Small intestine (tissue), 7 donors: ENCODE data around the gene GTF2IRD1. TPM values are rescaled to one million over a fixed set of nuclear protein-coding genes. Genes with fewer than 3 reads are reported as not detected.
A peak's percentile ranks its signal among the peaks of the same experiment; 100 is the strongest.
"Not testable (repeated sequence)": the region's sequence is repeated elsewhere in the genome, so short reads cannot be mapped to it uniquely, and the experiment has no call there.

ENCODE experiments used
- DNase-seq, 2 donors: peaks; one replicate each; pipeline versions ENCODE4 v3.0.0 to v3.0.0-alpha.2; 2013
- FAIRE-seq: peaks from 2 replicates; lab custom pipeline; 2012; peaks lifted over from hg19 to GRCh38; lab: Jason Lieb, UNC
- H3K27ac ChIP-seq, 3 donors: one replicate each; pipeline ENCODE4 v1.5.1; 2013; ENCODE audit warnings: low read length in 2 of 3, mild to moderate bottlenecking in 2 of 3, control low read depth in 1 of 3, inconsistent platforms in 1 of 3, low read depth in 1 of 3, moderate library complexity in 1 of 3
- H3K27me3 ChIP-seq, 3 donors: one replicate each; pipeline ENCODE4 v1.6.1; 2013; ENCODE audit warnings: low read length in 3 of 3, inconsistent platforms in 1 of 3; ENCODE audit not compliant: control insufficient read depth in 3 of 3, insufficient read depth in 3 of 3
- H3K36me3 ChIP-seq, 3 donors: one replicate each; pipeline ENCODE4 v1.6.1; 2013; ENCODE audit warnings: low read length in 3 of 3, inconsistent platforms in 1 of 3, low read depth in 1 of 3, mild to moderate bottlenecking in 1 of 3, moderate library complexity in 1 of 3; ENCODE audit not compliant: control insufficient read depth in 3 of 3, insufficient read depth in 2 of 3
- H3K4me1 ChIP-seq, 3 donors: one replicate each; pipeline ENCODE4 v1.6.1; 2013; ENCODE audit warnings: low read length in 2 of 3, inconsistent platforms in 1 of 3, low read depth in 1 of 3, mild to moderate bottlenecking in 1 of 3, moderate library complexity in 1 of 3; ENCODE audit not compliant: control insufficient read depth in 3 of 3, insufficient read depth in 2 of 3
- H3K4me3 ChIP-seq, 3 donors: one replicate each; pipeline ENCODE4 v1.5.1; 2013; ENCODE audit warnings: low read length in 3 of 3, control low read depth in 1 of 3, inconsistent platforms in 1 of 3, low read depth in 1 of 3, mild to moderate bottlenecking in 1 of 3, moderate library complexity in 1 of 3
- H3K9me3 ChIP-seq, 2 donors: one replicate each; pipeline ENCODE4 v1.6.1; 2013; ENCODE audit warnings: low read depth in 1 of 2, low read length in 1 of 2; ENCODE audit not compliant: control insufficient read depth in 2 of 2, insufficient read depth in 1 of 2
- WGBS, 3 donors: extraction: QIAGEN DNeasy Blood & Tissue Kit; methylation state at CpG; one replicate each; pipeline ENCODE4 v1.1.7; 2013; 5-methylcytosine and 5-hydroxymethylcytosine counted together
- polyA plus RNA-seq, 4 donors: library from polyadenylated mRNA; stranded (reverse) in 3 of 4; unstranded in 1 of 4; fragments of 200-250 nt in 3 of 4; fragments of 120-200 nt in 1 of 4; gene quantifications; one replicate each; pipeline versions ENCODE4 v1.2.1 to v1.2.3, GENCODE V29; 2013
- donor health status: healthy with polysubstance abuse.
- donor health status: control.
- donor health status: control.
- donor health status: Bipolar disorder and iron deficiency.
- donor health status: healthy.

GTF2IRD1 gene
- polyA plus RNA-seq, 4 donors, result 1.6 to 55.2 (median 10.1) TPM

GRCh38 chr7:74410772-74411171 lies 42.9 kb upstream of the GTF2IRD1 start:
- 43 to 79% (median 60%) methylated on average over 2 of the region's 2 CpGs for WGBS, 3 donors
- Histone ChIP-seq H3K27me3 (no peaks in the 10 kb centered on the region), H3K9me3 (no peaks in the 10 kb centered on the region), H3K27ac (no peak overlapping the region), H3K4me1 (no peaks in the 10 kb centered on the region), H3K4me3 (no peak overlapping the region), H3K36me3 (peaks cover 0 to 3% (median 0%) of the 10 kb centered on the region in 3 donors)
- FAIRE-seq (no peak), DNase-seq (no peak)

GRCh38 chr7:74411571-74411970 lies 42.1 kb upstream of the GTF2IRD1 start:
- not testable (repeated sequence) for DNase-seq, H3K27ac ChIP-seq, H3K4me1 ChIP-seq, FAIRE-seq, H3K4me3 ChIP-seq, H3K27me3 ChIP-seq, H3K9me3 ChIP-seq, H3K36me3 ChIP-seq
- WGBS, 3 donors, result 68 to 77% (median 75%) methylated on average over 5 of the region's 5 CpGs

DNA sequence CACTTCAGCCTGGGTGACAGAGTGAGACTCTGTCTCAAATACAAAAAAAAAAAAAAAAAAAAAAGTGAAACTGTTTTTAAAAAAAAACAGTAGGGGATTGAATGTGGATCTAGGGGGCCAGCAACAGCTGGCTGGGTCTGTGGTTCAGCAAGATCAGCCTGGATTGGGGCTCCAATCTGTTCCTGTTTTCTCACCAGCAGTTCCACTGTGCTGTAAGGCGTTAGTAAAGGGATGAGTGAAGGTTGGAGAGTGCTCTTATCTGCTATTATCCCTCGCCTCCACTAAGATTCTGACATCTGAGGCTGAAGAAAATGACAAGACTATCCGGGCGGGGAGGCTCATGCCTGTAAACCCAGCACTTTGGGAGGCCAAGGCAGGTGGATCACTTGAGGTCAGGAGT lies 41.6 kb upstream of the GTF2IRD1 start:
- FAIRE-seq, result no peak
- H3K9me3 ChIP-seq, result no peaks in the 10 kb centered on the region
- no peaks in the 10 kb centered on the region for H3K4me1 ChIP-seq
- no peak for DNase-seq
- H3K36me3 ChIP-seq, result no peaks in the 10 kb centered on the region
- no peaks in the 10 kb centered on the region for H3K27me3 ChIP-seq
- no peak overlapping the region for H3K27ac ChIP-seq
- no peak overlapping the region for H3K4me3 ChIP-seq
- WGBS, 3 donors, result 23 to 37% (median 33%) methylated on average over 4 of the region's 4 CpGs

GRCh38 chr7:74412603-74413002 lies 41.1 kb upstream of the GTF2IRD1 start:
- DNase-seq, result no peak
- WGBS, 3 donors, result 72 to 84% (median 75%) methylated on average over 3 of the region's 3 CpGs
- FAIRE-seq, result no peak
- peaks cover 0 to 2% (median 0%) of the 10 kb centered on the region in 3 donors for H3K4me1 ChIP-seq
- no peak overlapping the region for H3K27ac ChIP-seq
- H3K4me3 ChIP-seq, result no peak overlapping the region
- no peaks in the 10 kb centered on the region for H3K27me3 ChIP-seq
- H3K9me3 ChIP-seq, result no peaks in the 10 kb centered on the region
- no peaks in the 10 kb centered on the region for H3K36me3 ChIP-seq

- WGBS, 3 donors, result no CpG with 5 or more reads among the region's 7 CpGs
- not testable (repeated sequence) for DNase-seq, H3K27me3 ChIP-seq, FAIRE-seq, H3K4me1 ChIP-seq, H3K27ac ChIP-seq, H3K9me3 ChIP-seq, H3K36me3 ChIP-seq, H3K4me3 ChIP-seq
Measured at GRCh38 chr7:74414595-74415333, 38.9 kb upstream of the GTF2IRD1 start.

GRCh38 chr7:74417419-74417971 lies 36.2 kb upstream of the GTF2IRD1 start:
- peaks cover 0 to 3% (median 0%) of the 10 kb centered on the region in 3 donors for H3K4me1 ChIP-seq
- no peak overlapping the region for H3K4me3 ChIP-seq
- WGBS, 3 donors, result 24 to 30% (median 26%) methylated on average over 14 to 16 of the region's 16 CpGs
- FAIRE-seq (no peak), DNase-seq (peak; percentile 60 to 65)
- no peaks in the 10 kb centered on the region for H3K27me3 ChIP-seq
- no peak overlapping the region for H3K27ac ChIP-seq
- no peaks in the 10 kb centered on the region for H3K9me3 ChIP-seq
- no peaks in the 10 kb centered on the region for H3K36me3 ChIP-seq

GRCh38 chr7:74418076-74418475 lies 35.6 kb upstream of the GTF2IRD1 start:
- H3K36me3 ChIP-seq, result no peaks in the 10 kb centered on the region
- H3K4me3 ChIP-seq, result no peak overlapping the region
- WGBS, 3 donors, result 70 to 79% (median 77%) methylated on average over 8 of the region's 8 CpGs
- no peaks in the 10 kb centered on the region for H3K9me3 ChIP-seq
- H3K27ac ChIP-seq, result no peak overlapping the region
- FAIRE-seq (no peak), DNase-seq (no peak)
- H3K4me1 ChIP-seq, result peaks cover 0 to 3% (median 0%) of the 10 kb centered on the region in 3 donors
- no peaks in the 10 kb centered on the region for H3K27me3 ChIP-seq

- no peak for FAIRE-seq
- Histone ChIP-seq H3K9me3 (no peaks in the 10 kb centered on the region), H3K4me1 (peaks cover 0 to 3% (median 0%) of the 10 kb centered on the region in 3 donors), H3K27ac (no peak overlapping the region), H3K36me3 (no peaks in the 10 kb centered on the region), H3K27me3 (no peaks in the 10 kb centered on the region), H3K4me3 (no peak overlapping the region)
- 82 to 86% (median 82%) methylated on average over 10 of the region's 10 CpGs for WGBS, 3 donors
- no peak for DNase-seq
Measured at GRCh38 chr7:74418538-74418937, 35.2 kb upstream of the GTF2IRD1 start.
